Activated T-cell treated with anti-CD3 and anti-CD28 coated beads for 24 hours (primary cell): ENCODE measurements around the gene NLRC3.

Source experiments
- DNase-seq: peaks from one replicate; pipeline ENCODE4 v3.0.0-alpha.2; 2020; ENCODE audit warnings: low read depth

The NLRC3 gene

GRCh38 chr16:3580251-3580651, 3.0 kb upstream of the NLRC3 start:
- DNase-seq: no peak

DNA sequence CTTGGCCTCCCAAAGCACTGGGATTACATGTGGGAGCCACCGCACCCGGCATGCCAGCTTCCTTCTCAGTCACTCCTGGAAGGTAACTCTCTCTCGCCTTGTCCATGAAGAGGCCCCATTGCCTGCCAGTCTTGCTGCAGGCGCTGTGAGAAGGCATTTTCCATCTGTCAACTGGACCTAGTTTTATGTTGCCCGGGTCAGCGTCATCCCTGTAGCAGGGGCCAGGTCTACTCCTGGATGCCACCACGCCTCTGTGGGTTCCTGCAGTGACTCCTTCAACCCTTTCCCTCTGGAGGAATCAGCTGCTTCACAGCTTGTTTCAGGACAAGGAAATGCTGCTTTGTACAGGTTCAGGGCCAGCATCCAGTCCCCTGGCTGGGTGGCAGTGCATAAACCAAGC, 2.6 kb upstream of the NLRC3 start:
- DNase-seq: no peak

- peak; percentile 46 for DNase-seq
Observed at GRCh38 chr16:3578610-3579551, 1.7 kb upstream of the NLRC3 start.

GRCh38 chr16:3578121-3578520, 918 bp upstream of the NLRC3 start:
- DNase-seq: peak; percentile 16

GRCh38 chr16:3576211-3576610, 992 bp downstream of the NLRC3 start:
- DNase-seq: no peak

GRCh38 chr16:3575491-3575890, 1.7 kb downstream of the NLRC3 start:
- no peak for DNase-seq

DNA sequence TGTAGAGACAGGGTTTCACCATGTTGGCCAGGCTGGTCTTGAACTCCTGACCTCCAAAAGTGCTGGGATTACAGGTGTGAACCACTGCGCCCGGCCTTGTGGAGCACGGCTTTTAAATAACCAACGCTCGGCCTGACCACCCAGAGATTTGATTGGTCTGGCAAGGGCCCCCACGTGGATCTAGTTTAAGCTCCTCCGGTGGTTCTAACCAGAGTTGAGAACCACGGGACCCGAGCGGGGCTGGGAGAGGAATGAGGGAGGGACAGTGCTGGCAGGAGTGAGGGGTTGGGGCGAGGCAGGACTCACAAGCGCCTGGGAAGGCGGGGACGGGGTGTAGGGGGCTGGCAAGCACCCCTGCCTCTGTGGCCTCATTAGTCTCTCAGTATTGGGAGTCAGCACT, 3.0 kb downstream of the NLRC3 start:
- no peak for DNase-seq

- DNase-seq: no peak
Observed at GRCh38 chr16:3573146-3573815, 3.9 kb downstream of the NLRC3 start.

- no peak for DNase-seq
Observed at GRCh38 chr16:3570420-3571062, 6.7 kb downstream of the NLRC3 start.

DNA sequence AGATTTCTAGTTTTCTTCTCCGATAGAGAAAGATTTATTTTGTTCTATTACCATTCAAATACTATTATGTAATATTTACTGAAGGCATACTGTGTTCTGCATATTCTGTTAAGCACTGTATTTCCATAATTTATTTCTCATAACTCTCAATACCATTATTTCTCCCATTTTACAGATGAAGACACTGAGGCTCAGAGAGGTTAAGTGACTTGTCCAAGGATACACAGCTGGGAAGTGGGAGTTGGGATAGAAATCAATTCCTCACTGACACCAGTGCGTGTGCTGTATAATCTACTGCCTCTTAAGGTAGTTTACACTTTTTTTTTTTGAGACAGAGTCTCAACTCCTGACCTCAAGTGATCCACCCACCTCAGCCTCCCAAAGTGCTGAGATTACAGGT, 7.4 kb downstream of the NLRC3 start:
- no peak for DNase-seq

- no peak for DNase-seq
Observed at GRCh38 chr16:3566990-3567389, 10.2 kb downstream of the NLRC3 start.

DNA sequence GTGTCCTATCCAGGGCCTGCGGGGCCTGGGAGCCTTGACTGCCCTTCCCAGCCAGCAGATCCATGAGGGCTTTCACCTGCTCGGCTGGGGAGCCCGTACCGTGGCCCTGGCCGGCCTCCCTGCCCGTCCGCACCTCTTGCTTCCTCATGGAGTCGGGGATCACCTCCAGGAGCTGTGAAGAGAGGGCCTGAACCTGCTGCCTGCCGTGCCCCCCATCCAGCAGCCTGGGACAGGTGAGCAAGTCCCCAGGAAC, 12.4 kb downstream of the NLRC3 start:
- DNase-seq: no peak

DNA sequence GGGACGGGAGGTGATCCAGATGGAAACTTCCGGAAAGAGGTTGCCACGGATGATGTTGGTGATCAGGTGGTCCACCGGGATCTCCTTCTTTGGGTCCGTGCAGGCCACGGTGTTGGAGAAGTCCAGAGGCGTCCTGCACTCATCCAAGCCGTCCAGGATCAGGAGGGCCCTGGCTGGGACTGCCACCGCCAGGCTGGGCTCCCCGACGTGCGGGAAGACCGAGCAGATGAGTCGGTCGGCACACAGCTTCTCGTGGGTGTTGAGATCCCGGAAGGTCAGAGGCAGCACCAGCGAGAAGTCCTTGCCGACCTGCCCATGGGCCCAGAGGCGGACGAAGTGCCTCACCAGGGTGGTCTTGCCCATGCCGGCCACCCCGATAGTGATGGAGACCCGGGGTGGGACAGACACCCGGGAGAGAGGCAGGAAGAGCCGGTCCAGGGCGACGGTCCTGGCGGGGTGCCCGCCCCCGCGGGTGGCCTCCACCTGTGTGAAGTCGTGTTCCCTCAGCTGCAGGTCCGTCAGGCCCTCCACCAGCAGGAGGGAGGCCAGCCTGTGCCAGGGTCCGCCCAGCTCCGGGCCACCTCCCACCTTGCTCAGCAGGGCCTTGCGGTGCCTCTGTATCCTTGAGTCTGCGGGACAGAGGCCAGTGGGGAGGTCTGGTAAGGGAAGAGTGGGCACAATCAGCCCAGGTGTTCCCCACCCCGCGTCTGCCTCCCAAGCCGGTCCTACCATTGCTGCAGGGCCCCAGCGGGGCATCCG, 12.9 kb downstream of the NLRC3 start:
- DNase-seq: no peak

GRCh38 chr16:3562914-3563480, 14.2 kb downstream of the NLRC3 start:
- no peak for DNase-seq

DNA sequence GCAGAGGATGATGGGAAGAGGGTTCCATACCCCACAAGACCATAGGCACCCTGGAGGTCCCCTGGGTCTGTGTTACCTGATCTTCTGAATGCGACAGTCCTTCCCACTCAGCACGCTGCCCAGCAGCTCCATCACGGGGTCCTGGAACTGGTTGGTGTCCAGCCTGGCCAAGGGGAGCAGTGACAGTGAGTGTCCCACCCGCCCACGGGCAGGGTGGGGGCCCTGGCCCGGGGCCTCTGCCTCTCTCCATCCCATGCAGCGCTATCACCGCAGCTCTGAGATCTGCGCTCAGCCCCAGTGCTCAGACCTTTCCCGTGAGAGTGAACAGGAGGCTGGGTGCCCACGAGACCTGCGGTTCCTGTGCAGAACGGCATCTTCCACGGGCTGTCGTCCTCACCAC, 15.6 kb downstream of the NLRC3 start:
- no peak for DNase-seq

DNA sequence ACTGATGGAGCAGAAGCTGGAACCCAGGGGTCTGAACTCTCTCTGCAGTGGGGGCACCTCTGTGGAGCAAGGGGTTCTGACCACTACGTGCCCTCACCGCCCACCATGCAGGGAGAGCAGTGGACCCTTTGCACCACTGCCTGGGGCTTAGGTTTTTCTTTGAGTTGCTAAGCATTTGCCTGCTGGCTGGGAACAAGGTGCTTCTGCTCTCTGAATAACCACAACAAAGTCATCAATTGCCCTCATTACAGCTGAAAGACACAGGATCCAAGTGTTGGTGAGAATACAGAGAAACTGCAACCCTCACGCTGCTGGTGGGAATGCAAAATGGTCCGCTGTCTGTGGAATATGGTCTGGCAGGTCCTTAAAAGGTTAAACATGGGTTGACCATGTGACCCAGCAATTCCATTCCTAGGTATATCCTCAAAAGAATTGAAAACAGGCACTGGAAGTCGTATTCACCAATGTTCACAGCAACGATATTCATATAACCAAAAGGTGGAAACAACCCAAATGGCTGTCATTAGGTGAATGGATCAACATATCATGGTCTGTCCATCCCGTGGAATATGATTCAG, 22.8 kb downstream of the NLRC3 start:
- DNase-seq: no peak

- no peak for DNase-seq
Observed at GRCh38 chr16:3553138-3553923, 23.9 kb downstream of the NLRC3 start.

DNA sequence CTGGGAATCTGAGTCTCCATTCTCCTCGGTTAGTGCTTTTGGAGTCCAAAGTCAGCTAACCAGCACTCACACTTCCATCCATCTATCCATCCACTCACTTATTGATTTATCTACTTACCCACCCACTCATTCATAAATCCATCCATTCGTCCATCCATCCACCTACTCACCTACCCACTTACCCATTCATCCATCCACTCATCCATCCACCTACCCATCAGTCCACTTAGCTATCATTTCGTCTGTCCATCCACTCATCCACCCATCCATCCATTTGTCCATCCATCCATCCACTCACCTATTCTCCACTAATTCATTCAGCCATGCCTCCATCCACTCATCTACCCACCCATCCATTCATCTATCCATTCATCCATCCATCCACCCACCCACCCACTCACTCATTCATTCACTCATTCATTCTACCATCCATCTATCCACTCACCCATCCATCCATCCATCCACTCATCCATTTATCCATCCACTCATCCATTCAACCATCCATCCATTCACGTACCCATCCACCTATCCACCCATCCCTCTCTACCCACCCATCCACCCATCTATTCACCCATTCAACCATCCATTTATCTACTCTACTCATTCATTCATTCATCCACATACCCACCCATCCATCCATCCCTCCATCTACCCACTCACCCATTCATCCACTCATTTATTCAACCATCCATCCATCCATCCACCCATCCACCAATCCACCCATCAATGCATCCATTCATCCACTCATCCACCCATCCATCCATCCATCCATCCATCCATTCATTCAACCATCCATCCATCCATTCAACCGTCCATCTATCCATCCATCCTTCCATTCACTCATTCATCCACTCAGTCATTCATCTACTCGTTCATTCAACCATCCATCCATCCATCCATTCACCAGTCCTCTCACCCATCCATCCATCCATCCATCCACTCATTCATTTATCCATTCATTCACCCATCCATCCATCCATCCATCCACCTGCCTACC, 26.1 kb downstream of the NLRC3 start:
- no peak for DNase-seq

GRCh38 chr16:3549906-3550305, 27.3 kb downstream of the NLRC3 start:
- no peak for DNase-seq

DNA sequence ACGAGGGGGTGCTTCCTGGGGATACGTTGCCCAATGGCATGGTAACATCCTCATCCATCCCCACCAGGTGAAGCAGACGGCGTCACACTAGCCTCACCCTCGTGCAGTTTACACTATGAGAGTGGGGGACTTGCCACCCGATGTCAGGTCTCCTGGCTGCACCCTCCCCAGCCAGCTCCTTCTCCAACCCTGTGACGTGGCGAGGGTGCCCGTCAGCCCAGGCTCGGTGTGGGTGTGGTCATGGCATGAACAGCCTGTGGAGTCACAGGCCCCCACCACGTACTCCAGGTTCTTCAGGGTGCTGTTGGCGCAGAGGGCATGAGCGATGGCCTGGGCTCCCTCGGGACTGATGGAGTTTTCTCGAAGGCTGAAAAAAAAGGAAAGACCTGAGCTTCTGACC, 28.3 kb downstream of the NLRC3 start:
- DNase-seq: no peak
